CD14-positive monocyte (primary cell): ENCODE results near the gene RPS6KA6. TPM values are rescaled to one million over a fixed set of nuclear protein-coding genes. Genes with fewer than 3 reads are reported as not detected.

Experiments used
- DNase-seq, 3 donors: peaks; one replicate each; pipeline ENCODE4 v3.0.0-alpha.2; 2011 to 2022
- H2AFZ ChIP-seq: 2 replicates; pipeline ENCODE4 v1.6.0; 2012; ENCODE audit warnings: mild to moderate bottlenecking, low read depth, low read length, inconsistent platforms; ENCODE audit not compliant: insufficient read depth, poor library complexity, severe bottlenecking
- H3K27ac ChIP-seq, 2 donors: 1 replicate in 1 of 2; 2 replicates in 1 of 2; pipeline ENCODE4 v1.5.1; 2012 to 2013; ENCODE audit warnings: low read length in 2 of 2, control low read depth in 1 of 2, inconsistent platforms in 1 of 2, low read depth in 1 of 2, mild to moderate bottlenecking in 1 of 2
- H3K27me3 ChIP-seq, 2 donors: one replicate each; pipeline versions ENCODE4 v1.6.0 to v1.6.1; 2011 to 2013; ENCODE audit warnings: low read length in 2 of 2; ENCODE audit not compliant: control insufficient read depth in 2 of 2, insufficient read depth in 2 of 2
- H3K36me3 ChIP-seq, 2 donors: replicated peaks in 1 of 2; 1 replicate in 1 of 2; 2 replicates in 1 of 2; pipeline versions ENCODE4 v1.5.1 to v1.6.1; 2012 to 2013; ENCODE audit warnings: low read length in 2 of 2, control low read depth in 1 of 2, inconsistent platforms in 1 of 2, mild to moderate bottlenecking in 1 of 2; ENCODE audit not compliant: insufficient read depth in 2 of 2, control insufficient read depth in 1 of 2
- H3K4me1 ChIP-seq, 2 donors: 1 replicate in 1 of 2; 2 replicates in 1 of 2; pipeline versions ENCODE4 v1.5.1 to v1.6.1; 2012 to 2013; ENCODE audit warnings: low read length in 2 of 2, control low read depth in 1 of 2, inconsistent platforms in 1 of 2, mild to moderate bottlenecking in 1 of 2, moderate library complexity in 1 of 2; ENCODE audit not compliant: insufficient read depth in 2 of 2, control insufficient read depth in 1 of 2
- H3K4me2 ChIP-seq: replicated peaks from 2 replicates; pipeline ENCODE3; 2012; ENCODE audit warnings: low read length, moderate library complexity, mild to moderate bottlenecking; ENCODE audit not compliant: poor library complexity, severe bottlenecking; ENCODE audit errors: extremely low read depth
- H3K4me3 ChIP-seq, 3 experiments: fragments of 200-600 bp in 1 of 3; sonication (generic) in 1 of 3; replicated peaks in 1 of 3; 1 replicate in 2 of 3; 2 replicates in 1 of 3; pipeline ENCODE4 v1.5.1; 2011 to 2013; ENCODE audit warnings: low read length in 3 of 3, mild to moderate bottlenecking in 3 of 3, control low read depth in 2 of 3, low read depth in 2 of 3, inconsistent platforms in 1 of 3, moderate library complexity in 1 of 3
- H3K79me2 ChIP-seq: 2 replicates; pipeline ENCODE4 v1.6.0; 2012; ENCODE audit warnings: mild to moderate bottlenecking, control low read depth, inconsistent platforms, low read length, moderate library complexity; ENCODE audit not compliant: insufficient read depth
- H3K9ac ChIP-seq: 2 replicates; pipeline ENCODE4 v1.6.0; 2017; ENCODE audit warnings: low read length, mild to moderate bottlenecking; ENCODE audit not compliant: insufficient read depth, poor library complexity, severe bottlenecking
- H3K9me3 ChIP-seq, 2 donors: replicated peaks in 1 of 2; 1 replicate in 1 of 2; 2 replicates in 1 of 2; pipeline versions ENCODE4 v1.5.1 to v1.6.1; 2012 to 2013; ENCODE audit warnings: low read length in 2 of 2, control low read depth in 1 of 2; ENCODE audit not compliant: control insufficient read depth in 1 of 2, insufficient read depth in 1 of 2
- H4K20me1 ChIP-seq: 2 replicates; pipeline ENCODE4 v1.6.0; 2012; ENCODE audit warnings: mild to moderate bottlenecking, low read length, control low read depth, moderate library complexity; ENCODE audit not compliant: insufficient read depth
- H3K27ac Mint-ChIP-seq, 7 donors: one replicate each; pipeline ENCODE4 v1.8.0; 2020; ENCODE audit warnings: mild to moderate bottlenecking in 7 of 7, mixed read lengths in 7 of 7, moderate library complexity in 6 of 7, inconsistent platforms in 2 of 7
- H3K27me3 Mint-ChIP-seq, 3 donors: one replicate each; pipeline ENCODE4 v1.8.0; 2021 to 2022; ENCODE audit warnings: low read depth in 3 of 3, mild to moderate bottlenecking in 3 of 3, mixed read lengths in 3 of 3, moderate library complexity in 3 of 3, inconsistent platforms in 1 of 3
- H3K36me3 Mint-ChIP-seq, 2 donors: one replicate each; pipeline ENCODE4 v1.8.0; 2020; ENCODE audit warnings: mixed read lengths in 2 of 2, inconsistent platforms in 1 of 2, mild to moderate bottlenecking in 1 of 2
- H3K4me1 Mint-ChIP-seq: one replicate; pipeline ENCODE4 v1.8.0; 2020; ENCODE audit warnings: mild to moderate bottlenecking, mixed read lengths
- H3K4me3 Mint-ChIP-seq, 2 donors: one replicate each; pipeline ENCODE4 v1.8.0; 2020; ENCODE audit warnings: mild to moderate bottlenecking in 2 of 2, mixed read lengths in 2 of 2, moderate library complexity in 1 of 2
- H3K9me3 Mint-ChIP-seq, 7 donors: one replicate each; pipeline ENCODE4 v1.8.0; 2020 to 2022; ENCODE audit warnings: mixed read lengths in 7 of 7, mild to moderate bottlenecking in 6 of 7, moderate library complexity in 6 of 7, inconsistent platforms in 2 of 7
- CTCF ChIP-seq: fragments of 200-600 bp; IDR thresholded peaks from one replicate; pipeline ENCODE4 v1.8.0; 2022; ENCODE audit warnings: antibody characterized with exemption, mild to moderate bottlenecking
- WGBS: methylation state at CpG from one replicate; pipeline ENCODE4 v1.1.5; 2013; ENCODE audit warnings: missing lambda C conversion rate; ENCODE audit not compliant: insufficient coverage; 5-methylcytosine and 5-hydroxymethylcytosine counted together
- intact Hi-C, 2 donors: fragments of 100-400 bp; cut with micrococcal nuclease; formaldehyde crosslinking; loops; one replicate each; pipeline versions ENCODE4 v1.15.0 to v1.15.1; 2023
- polyA plus RNA-seq, 3 donors: library from polyadenylated mRNA; depleted of rRNA in 1 of 3; unstranded in 2 of 3; stranded (reverse) in 1 of 3; fragments of 300-500 nt in 2 of 3; fragments of >200 nt in 1 of 3; fragmentation: Illumina TruSeq in 2 of 3; gene quantifications; 1 replicate in 2 of 3; 2 replicates in 1 of 3; pipeline ENCODE4 v1.2.3, GENCODE V29; 2012 to 2021

Gene RPS6KA6
- polyA plus RNA-seq, 3 donors, result not detected

- no peak for TF ChIP-seq CTCF
- Histone ChIP-seq H2AFZ (no peak overlapping the region), H3K36me3 (no peaks in the 10 kb centered on the region), H3K4me3 (no peak overlapping the region), H3K9me3 (no peaks in the 10 kb centered on the region), H3K27me3 (no peaks in the 10 kb centered on the region), H4K20me1 (no peaks in the 10 kb centered on the region), H3K4me1 (no peaks in the 10 kb centered on the region), H3K9ac (no peak overlapping the region), H3K4me2 (no peak overlapping the region), H3K79me2 (no peaks in the 10 kb centered on the region), H3K27ac (no peak overlapping the region)
- H3K27ac Mint-ChIP-seq, result no peak overlapping the region
- H3K9me3 Mint-ChIP-seq, result peaks cover 0 to 3% (median 0%) of the 10 kb centered on the region in 7 donors
- no peaks in the 10 kb centered on the region for H3K36me3 Mint-ChIP-seq
- whole genome bisulfite sequencing, result 100% methylated on average over 1 of the region's 1 CpG
- H3K4me3 Mint-ChIP-seq, result no peak overlapping the region
- intact Hi-C loops, result no loop called here
- H3K4me1 Mint-ChIP-seq, result no peaks in the 10 kb centered on the region
- peaks cover 0 to 1% (median 0%) of the 10 kb centered on the region in 3 donors for H3K27me3 Mint-ChIP-seq
- DNase-seq, result no peak
Observed at GRCh38 chrX:84165711-84166110, 22.3 kb downstream of the RPS6KA6 start.

- Mint-ChIP-seq H3K9me3 (peaks cover 0 to 2% (median 0%) of the 10 kb centered on the region in 7 donors), H3K36me3 (no peaks in the 10 kb centered on the region), H3K27ac (no peak overlapping the region), H3K4me1 (no peaks in the 10 kb centered on the region), H3K4me3 (no peak overlapping the region), H3K27me3 (peaks cover 0 to 1% (median 0%) of the 10 kb centered on the region in 3 donors)
- H2AFZ ChIP-seq, result no peak overlapping the region
- TF ChIP-seq CTCF, result no peak
- no peak for DNase-seq
- H3K9ac ChIP-seq, result no peak overlapping the region
- H3K27me3 ChIP-seq, result no peaks in the 10 kb centered on the region
- H3K4me3 ChIP-seq, result no peak overlapping the region
- intact Hi-C loops, result no loop called here
- H3K4me2 ChIP-seq, result no peak overlapping the region
- no peaks in the 10 kb centered on the region for H3K79me2 ChIP-seq
- H3K9me3 ChIP-seq, result no peaks in the 10 kb centered on the region
- no peaks in the 10 kb centered on the region for H4K20me1 ChIP-seq
- H3K36me3 ChIP-seq, result no peaks in the 10 kb centered on the region
- no peak overlapping the region for H3K27ac ChIP-seq
- no peaks in the 10 kb centered on the region for H3K4me1 ChIP-seq
Observed at GRCh38 chrX:84162401-84162800, 25.6 kb downstream of the RPS6KA6 start.
